HCT116 (cell line): ENCODE data around the gene PUM1. TPM values are rescaled to one million over a fixed set of nuclear protein-coding genes. Genes with fewer than 3 reads are reported as not detected.

Experiments used
- ATAC-seq: fragments of 200-7000 bp; cut with Tn5 transposase; 2 replicates; pipeline ENCODE4 v1.9.1; 2020; ENCODE audit warnings: mild to moderate bottlenecking, moderate library complexity
- BruUV-seq: library from RNA; stranded (reverse); fragments of 400-500 nt; replicated peaks from 2 replicates; lab custom pipeline; 2021; lab: Mats Ljungman, UMichigan
- CTCF ChIA-PET: fragments of 300-600 bp; sonication (Branson Sonifier 250); formaldehyde crosslinking; loops from one replicate; lab custom pipeline; 2021; ENCODE audit warnings: antibody characterized with exemption; lab: Charles Lee
- POLR2A ChIA-PET: fragments of 300-600, 350-600 bp; sonication (Branson Sonifier 250); formaldehyde crosslinking; loops from one replicate; lab custom pipeline; 2021; ENCODE audit warnings: antibody characterized with exemption; lab: Charles Lee
- RAD21 ChIA-PET, 2 experiments: fragments of 300-600 bp; sonication (Branson Sonifier 250); formaldehyde crosslinking; loops; one replicate each; lab custom pipeline; 2023; ENCODE audit warnings: low total read pairs in 2 of 2; ENCODE audit not compliant: uncharacterized antibody in 2 of 2, unreplicated experiment in 2 of 2, low non-redundant PET in 1 of 2; lab: Charles Lee
- DNase-seq: peaks from one replicate; pipeline ENCODE4 v3.0.0-alpha.2; 2010; ENCODE audit warnings: low read depth, low spot score
- H2AFZ ChIP-seq: fragments of 200-600 bp; shearing (Covaris generic), sonication (generic); 2 replicates; pipeline ENCODE4 v1.6.1; 2017; ENCODE audit warnings: low read depth, mixed run types, mixed read lengths, antibody characterized with exemption, low read length; ENCODE audit not compliant: poor library complexity, severe bottlenecking
- H3K27ac ChIP-seq: 2 replicates; pipeline ENCODE4 v1.5.1; 2012; ENCODE audit warnings: low read depth, low read length
- H3K27me3 ChIP-seq: fragments of 200-600 bp; sonication (generic); 2 replicates; pipeline ENCODE4 v1.6.1; 2016; ENCODE audit warnings: mixed run types, low read length, mixed read lengths; ENCODE audit not compliant: insufficient read depth
- H3K36me3 ChIP-seq, 2 experiments: fragments of 200-500 bp in 1 of 2; fragments of 200-600 bp in 1 of 2; sonication (Bioruptor generic) in 1 of 2; sonication (generic) in 1 of 2; 2 replicates each; pipeline versions ENCODE4 v1.5.1 to v1.6.1; 2014 to 2016; ENCODE audit warnings: low read length in 2 of 2, inconsistent platforms in 1 of 2, mixed read lengths in 1 of 2, mixed run types in 1 of 2; ENCODE audit not compliant: insufficient read depth in 2 of 2, control insufficient read depth in 1 of 2
- H3K4me1 ChIP-seq, 2 experiments: fragments of 200-600 bp in 1 of 2; sonication (generic) in 1 of 2; 2 replicates each; pipeline versions ENCODE4 v1.5.1 to v1.6.1; 2012 to 2017; ENCODE audit warnings: low read length in 2 of 2, inconsistent platforms in 1 of 2, mild to moderate bottlenecking in 1 of 2, mixed read lengths in 1 of 2, mixed run types in 1 of 2, moderate library complexity in 1 of 2; ENCODE audit not compliant: insufficient read depth in 2 of 2, control insufficient read depth in 1 of 2
- H3K4me2 ChIP-seq: fragments of 200-600 bp; sonication (generic); 2 replicates; pipeline ENCODE4 v1.6.1; 2017; ENCODE audit warnings: mixed run types, low read length, mixed read lengths
- H3K4me3 ChIP-seq, 2 experiments: fragments of 200-600 bp in 1 of 2; sonication (generic) in 1 of 2; replicated peaks in 1 of 2; 2 replicates each; pipeline ENCODE4 v1.5.1; 2011 to 2016; ENCODE audit warnings: low read length in 2 of 2, control low read depth in 1 of 2, low read depth in 1 of 2, mild to moderate bottlenecking in 1 of 2, mixed read lengths in 1 of 2, mixed run types in 1 of 2
- H3K79me2 ChIP-seq: fragments of 200-600 bp; sonication (generic); 2 replicates; pipeline ENCODE4 v1.6.1; 2017; ENCODE audit warnings: mild to moderate bottlenecking, mixed run types, low read length, moderate library complexity, mixed read lengths; ENCODE audit not compliant: insufficient read depth
- H3K9ac ChIP-seq: fragments of 200-600 bp; sonication (generic); 2 replicates; pipeline ENCODE4 v1.6.1; 2016; ENCODE audit warnings: low read length, mixed read lengths
- H3K9me2 ChIP-seq: fragments of 200-600 bp; sonication (generic), shearing (Covaris generic); 2 replicates; pipeline ENCODE4 v1.6.1; 2017; ENCODE audit warnings: mixed run types, mild to moderate bottlenecking, moderate library complexity; ENCODE audit not compliant: insufficient read depth
- H3K9me3 ChIP-seq, 2 experiments: fragments of 200-500 bp in 1 of 2; fragments of 200-600 bp in 1 of 2; sonication (Bioruptor generic) in 1 of 2; sonication (generic) in 1 of 2; 2 replicates each; pipeline ENCODE4 v1.6.1; 2014 to 2017; ENCODE audit warnings: low read length in 2 of 2, mixed read lengths in 2 of 2, inconsistent platforms in 1 of 2, low read depth in 1 of 2, mild to moderate bottlenecking in 1 of 2, mixed run types in 1 of 2, moderate library complexity in 1 of 2; ENCODE audit not compliant: control insufficient read depth in 1 of 2, insufficient read depth in 1 of 2
- H4K20me1 ChIP-seq: fragments of 200-600 bp; sonication (generic), shearing (Covaris generic); 2 replicates; pipeline ENCODE4 v1.6.1; 2017; ENCODE audit warnings: mixed run types, mild to moderate bottlenecking, moderate library complexity; ENCODE audit not compliant: insufficient read depth
- CEBPB ChIP-seq: IDR thresholded peaks from 2 replicates; pipeline ENCODE4 v1.6.1; 2012; ENCODE audit warnings: low read depth
- EZH2 ChIP-seq: fragments of 200-600 bp; sonication (generic); IDR thresholded peaks from 2 replicates; pipeline ENCODE4 v1.6.1; 2017; ENCODE audit warnings: antibody characterized with exemption, mixed run types
- EZH2phosphoT487 ChIP-seq: fragments of 200-600 bp; IDR thresholded peaks from 2 replicates; pipeline ENCODE4 v1.6.1; 2018; ENCODE audit warnings: antibody characterized with exemption, borderline replicate concordance
- FOSL1 ChIP-seq: IDR thresholded peaks from 2 replicates; pipeline ENCODE4 v1.6.1; 2012; ENCODE audit warnings: low read depth
- POLR2A ChIP-seq: IDR thresholded peaks from 2 replicates; pipeline ENCODE4 v1.7.0; 2011; ENCODE audit warnings: borderline replicate concordance; ENCODE audit not compliant: insufficient read depth, insufficient read length; ENCODE audit errors: extremely low read depth
- SP1 ChIP-seq: IDR thresholded peaks from 2 replicates; pipeline ENCODE4 v1.6.1; 2012; ENCODE audit warnings: low read depth
- ZBTB33 ChIP-seq: IDR thresholded peaks from 2 replicates; pipeline ENCODE4 v1.6.1; 2011; ENCODE audit warnings: mild to moderate bottlenecking, low read length, moderate library complexity; ENCODE audit not compliant: insufficient replicate concordance; ENCODE audit errors: extremely low read depth
- intact Hi-C: fragments of 100-400 bp; cut with micrococcal nuclease; formaldehyde crosslinking; loops from 2 replicates; pipeline ENCODE4 v1.10.0; 2022
- total RNA-seq: library from RNA; stranded (reverse); gene quantifications from one replicate; pipeline ENCODE4 v1.2.1, GENCODE V29; 2021; ENCODE audit not compliant: unreplicated experiment
- TF ChIP-seq, protein P1 (sequence below): IDR thresholded peaks from 2 replicates; pipeline ENCODE4 v1.6.1; 2012

PUM1 gene
- total RNA-seq, 1 experiment from 2014 or later, result 113 TPM

DNA sequence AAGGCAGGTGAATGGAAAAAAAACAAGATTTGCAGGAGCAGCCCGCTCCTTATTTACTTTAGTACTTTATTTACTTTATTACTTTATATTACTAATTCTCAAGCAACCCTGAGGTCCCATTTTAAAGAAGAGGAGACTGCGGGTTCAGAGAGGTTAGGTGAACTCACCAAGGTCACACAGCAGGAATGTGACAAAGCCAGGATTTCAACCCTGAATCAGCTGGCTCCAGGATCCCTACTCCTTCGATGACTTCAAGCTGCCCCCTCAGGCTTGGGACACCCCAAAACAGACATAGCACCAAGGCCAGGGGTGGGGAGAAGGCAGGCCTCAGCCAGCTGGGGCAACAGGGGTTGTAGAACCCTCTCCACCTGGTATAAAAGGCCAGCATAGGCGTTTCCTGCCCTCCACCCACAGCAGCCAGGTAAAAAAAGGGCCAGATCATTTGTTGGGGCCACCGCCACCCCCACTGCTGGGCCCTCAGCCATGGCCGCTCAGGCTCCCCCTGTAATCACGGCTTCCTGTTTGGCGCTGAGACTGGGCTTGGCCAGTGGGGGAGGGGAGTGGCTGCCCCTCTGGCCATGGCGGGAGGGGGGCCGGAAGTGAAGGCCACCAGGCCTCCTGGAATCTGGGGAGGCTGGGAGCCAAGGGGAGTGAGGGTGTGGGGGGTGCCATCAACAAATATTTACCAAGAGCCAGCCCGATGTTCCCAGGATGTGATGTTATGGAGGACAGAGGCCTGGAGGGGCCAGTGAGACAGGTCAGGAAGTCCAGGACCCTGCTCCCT, 163.5 kb downstream of the PUM1 start:
- CTCF ChIA-PET, result interaction anchor here (1.0 kb wide), 1 partner anchor 100 kb away, joined by 3 read pairs; no protein-coding TSS in a partner anchor
- no peaks in the 10 kb centered on the region for H3K36me3 ChIP-seq
- no peak overlapping the region for H3K4me3 ChIP-seq
- H3K79me2 ChIP-seq, result peaks cover 16% of the 10 kb centered on the region
- RAD21 ChIA-PET, result no interaction called here
- H3K9ac ChIP-seq, result no peak overlapping the region
- TF ChIP-seq CEBPB (no peak), SP1 (no peak), POLR2A (no peak), EZH2phosphoT487 (no peak), EZH2 (no peak), FOSL1 (no peak), ZBTB33 (no peak)
- TF ChIP-seq, protein P1, sequence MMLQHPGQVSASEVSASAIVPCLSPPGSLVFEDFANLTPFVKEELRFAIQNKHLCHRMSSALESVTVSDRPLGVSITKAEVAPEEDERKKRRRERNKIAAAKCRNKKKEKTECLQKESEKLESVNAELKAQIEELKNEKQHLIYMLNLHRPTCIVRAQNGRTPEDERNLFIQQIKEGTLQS, result no peak
- no peak for DNase-seq
- H3K4me1 ChIP-seq, result peaks cover 0 to 13% of the 10 kb centered on the region in 2 experiments; a peak in 3 of 4 replicates
- no peaks in the 10 kb centered on the region for H3K9me2 ChIP-seq
- ATAC-seq, result no peak
- H4K20me1 ChIP-seq, result no peaks in the 10 kb centered on the region
- intact Hi-C loops, result no loop called here
- no TSS peak for BruUV-seq
- H3K27ac ChIP-seq, result no peak overlapping the region
- H3K9me3 ChIP-seq, result no peaks in the 10 kb centered on the region
- POLR2A ChIA-PET, result no interaction called here
- no peak overlapping the region for H3K4me2 ChIP-seq
- no peaks in the 10 kb centered on the region for H3K27me3 ChIP-seq
- H2AFZ ChIP-seq, result no peak overlapping the region
